OCI-LY1 (cell line): ENCODE data around the gene RNPEPL1.

Experiments
- H2AFZ ChIP-seq: fragments of 200-600 bp; sonication (generic), shearing (Covaris generic); 2 replicates; pipeline ENCODE4 v1.6.0; 2014; ENCODE audit warnings: antibody characterized with exemption, mild to moderate bottlenecking, low read length
- H3F3A ChIP-seq: fragments of 200-600 bp; sonication (generic), shearing (Covaris generic); 2 replicates; pipeline ENCODE4 v1.6.0; 2014; ENCODE audit warnings: mild to moderate bottlenecking, antibody characterized with exemption, low read length, moderate library complexity; ENCODE audit not compliant: insufficient read depth
- H3K27ac ChIP-seq: fragments of 200-600 bp; sonication (generic); 2 replicates; pipeline ENCODE4 v1.5.1; 2014; ENCODE audit warnings: low read length, mixed run types, mild to moderate bottlenecking, low read depth; ENCODE audit not compliant: poor library complexity, severe bottlenecking
- H3K27me3 ChIP-seq: fragments of 200-600 bp; sonication (generic); 2 replicates; pipeline ENCODE4 v1.6.0; 2014; ENCODE audit warnings: antibody characterized with exemption, mild to moderate bottlenecking, low read length, moderate library complexity; ENCODE audit not compliant: insufficient read depth
- H3K36me3 ChIP-seq: fragments of 200-600 bp; sonication (generic); 2 replicates; pipeline ENCODE4 v1.6.1; 2014; ENCODE audit warnings: mild to moderate bottlenecking, antibody characterized with exemption, low read length, moderate library complexity, mixed read lengths; ENCODE audit not compliant: insufficient read depth
- H3K4me1 ChIP-seq: fragments of 200-600 bp; sonication (generic); 2 replicates; pipeline ENCODE4 v1.5.1; 2014; ENCODE audit warnings: mild to moderate bottlenecking, low read length, moderate library complexity; ENCODE audit not compliant: insufficient read depth, severe bottlenecking
- H3K4me2 ChIP-seq: fragments of 200-600 bp; sonication (generic), shearing (Covaris generic); 2 replicates; pipeline ENCODE4 v1.6.1; 2014; ENCODE audit warnings: low read length
- H3K4me3 ChIP-seq: fragments of 200-600 bp; sonication (generic); 2 replicates; pipeline ENCODE4 v1.5.1; 2014; ENCODE audit warnings: low read length, low read depth, mild to moderate bottlenecking, mixed read lengths; ENCODE audit not compliant: poor library complexity, severe bottlenecking
- H3K79me2 ChIP-seq: fragments of 200-600 bp; shearing (Covaris generic); 2 replicates; pipeline ENCODE4 v1.6.1; 2016; ENCODE audit warnings: mixed run types, low read length, mixed read lengths; ENCODE audit not compliant: insufficient read depth
- H3K9ac ChIP-seq: fragments of 200-600 bp; sonication (generic), shearing (Covaris generic); 2 replicates; pipeline ENCODE4 v1.6.1; 2014; ENCODE audit warnings: mild to moderate bottlenecking, low read length, mixed read lengths
- H3K9me2 ChIP-seq: fragments of 200-600 bp; sonication (generic), shearing (Covaris generic); 2 replicates; pipeline ENCODE4 v1.6.1; 2014; ENCODE audit warnings: low read depth, mild to moderate bottlenecking, low read length, mixed read lengths
- H3K9me3 ChIP-seq: fragments of 200-600 bp; shearing (Covaris generic); 2 replicates; pipeline ENCODE4 v1.6.1; 2014; ENCODE audit warnings: low read length, mixed read lengths
- H4K20me1 ChIP-seq: fragments of 200-600 bp; sonication (generic), shearing (Covaris generic); 2 replicates; pipeline ENCODE4 v1.6.0; 2016; ENCODE audit warnings: mild to moderate bottlenecking, low read length; ENCODE audit not compliant: insufficient read depth
- CTCF ChIP-seq: fragments of 200-600 bp; sonication (generic), shearing (Covaris generic); IDR thresholded peaks from 2 replicates; pipeline ENCODE4 v1.5.1; 2017; ENCODE audit warnings: mild to moderate bottlenecking, antibody characterized with exemption, low read length, moderate library complexity, mixed read lengths
- EZH2 ChIP-seq: fragments of 200-600 bp; sonication (generic), shearing (Covaris generic); IDR thresholded peaks from 2 replicates; pipeline ENCODE4 v1.8.0; 2017; ENCODE audit warnings: borderline replicate concordance, mixed run types, mild to moderate bottlenecking, antibody characterized with exemption, low read length, moderate library complexity, mixed read lengths

Gene RNPEPL1

GRCh38 chr2:240526521-240526920, 41.8 kb upstream of the RNPEPL1 start:
- H3K4me1 ChIP-seq: no peaks in the 10 kb centered on the region
- no peak for TF ChIP-seq EZH2
- TF ChIP-seq CTCF: no peak
- no peak overlapping the region for H3K4me2 ChIP-seq
- H3K27me3 ChIP-seq: no peaks in the 10 kb centered on the region
- peaks cover 71% of the 10 kb centered on the region for H3K36me3 ChIP-seq
- no peaks in the 10 kb centered on the region for H4K20me1 ChIP-seq
- H3K4me3 ChIP-seq: no peak overlapping the region
- peaks cover 11% of the 10 kb centered on the region; the same call in 1 of the 2 replicates for H3K9me3 ChIP-seq
- no peak overlapping the region for H3K9ac ChIP-seq
- no peak overlapping the region for H2AFZ ChIP-seq
- no peaks in the 10 kb centered on the region for H3K79me2 ChIP-seq
- H3K9me2 ChIP-seq: no peaks in the 10 kb centered on the region
- H3F3A ChIP-seq: no peaks in the 10 kb centered on the region
- H3K27ac ChIP-seq: no peak overlapping the region

- no peak overlapping the region for H3K4me2 ChIP-seq
- H3K27ac ChIP-seq: no peak overlapping the region
- H3K79me2 ChIP-seq: no peaks in the 10 kb centered on the region
- no peak for TF ChIP-seq EZH2
- TF ChIP-seq CTCF: no peak
- H3F3A ChIP-seq: no peaks in the 10 kb centered on the region
- no peaks in the 10 kb centered on the region for H3K9me2 ChIP-seq
- H3K4me1 ChIP-seq: no peaks in the 10 kb centered on the region
- H3K9me3 ChIP-seq: peaks cover 18% of the 10 kb centered on the region
- no peaks in the 10 kb centered on the region for H4K20me1 ChIP-seq
- no peak overlapping the region for H2AFZ ChIP-seq
- no peak overlapping the region for H3K4me3 ChIP-seq
- peaks cover 71% of the 10 kb centered on the region for H3K36me3 ChIP-seq
- H3K27me3 ChIP-seq: no peaks in the 10 kb centered on the region
- no peak overlapping the region for H3K9ac ChIP-seq
Observed at GRCh38 chr2:240527153-240527750, 41.0 kb upstream of the RNPEPL1 start.

GRCh38 chr2:240528406-240529040, 39.8 kb upstream of the RNPEPL1 start:
- H3F3A ChIP-seq: no peaks in the 10 kb centered on the region
- no peak overlapping the region for H3K4me3 ChIP-seq
- H3K9ac ChIP-seq: no peak overlapping the region
- no peaks in the 10 kb centered on the region for H3K9me2 ChIP-seq
- no peak overlapping the region for H3K27ac ChIP-seq
- no peaks in the 10 kb centered on the region for H4K20me1 ChIP-seq
- no peaks in the 10 kb centered on the region for H3K79me2 ChIP-seq
- no peak for TF ChIP-seq CTCF
- TF ChIP-seq EZH2: no peak
- H3K4me2 ChIP-seq: no peak overlapping the region
- H3K27me3 ChIP-seq: no peaks in the 10 kb centered on the region
- peaks cover 65% of the 10 kb centered on the region for H3K36me3 ChIP-seq
- no peaks in the 10 kb centered on the region for H3K4me1 ChIP-seq
- H2AFZ ChIP-seq: no peak overlapping the region
- H3K9me3 ChIP-seq: peaks cover 22% of the 10 kb centered on the region
